ENCODE results near the gene ZNF844.
A peak's percentile ranks its signal among the peaks of the same experiment; 100 is the strongest.
"Not testable (repeated sequence)": the region's sequence is repeated elsewhere in the genome, so short reads cannot be mapped to it uniquely, and the experiment has no call there.

ZNF844 gene

DNA sequence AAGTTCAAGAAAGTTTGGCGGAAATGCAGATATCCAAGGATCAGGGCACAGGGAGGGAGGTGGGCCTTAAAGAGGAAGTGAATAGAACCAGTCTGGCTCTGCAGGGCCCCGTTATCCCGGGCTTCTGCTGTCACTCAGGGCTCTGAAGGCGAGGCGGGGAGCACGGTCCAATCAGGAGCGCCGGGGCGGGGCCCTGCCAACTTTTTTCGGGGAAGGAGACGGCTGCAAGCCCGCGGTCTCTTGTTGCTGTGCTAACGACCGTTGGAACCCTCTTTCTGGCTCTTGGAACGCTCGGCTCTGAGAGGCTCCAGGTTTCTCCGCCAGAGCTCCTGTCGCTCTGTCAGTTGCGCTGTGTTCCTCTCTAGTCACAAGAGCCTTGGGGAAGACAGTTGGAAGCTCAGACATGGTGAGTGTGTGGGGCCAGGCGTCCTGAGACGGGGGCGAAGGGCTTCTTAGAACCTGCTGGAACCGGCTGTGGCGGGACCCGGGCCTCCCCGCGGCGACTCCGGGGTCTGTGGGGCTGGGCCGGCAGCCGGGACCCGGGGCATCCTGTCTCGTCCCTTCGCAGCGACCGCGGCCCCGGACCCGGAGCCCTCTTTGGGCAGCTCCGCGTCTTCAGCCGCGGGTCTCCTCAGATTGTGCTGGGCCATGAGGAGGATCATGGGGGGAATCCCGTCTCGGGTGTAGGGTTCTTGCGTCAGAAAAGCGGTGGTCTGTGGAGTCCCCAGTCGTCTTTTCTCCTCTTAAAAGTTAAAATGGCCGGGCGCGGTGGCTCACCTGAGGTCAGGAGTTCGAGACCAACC lies 27.7 kb downstream of the ZNF844 start:
- peak; percentile 12 to 67 (median 39) for DNase-seq (ENCODE audit: low read depth in 4 of 4, low spot score in 1 of 4)

- DNase-seq (ENCODE audit: low read depth in 4 of 4, low spot score in 1 of 4) = no peak
These were observed 28.4 kb downstream of the ZNF844 start for GRCh38 chr19:12092956-12093355.

DNA sequence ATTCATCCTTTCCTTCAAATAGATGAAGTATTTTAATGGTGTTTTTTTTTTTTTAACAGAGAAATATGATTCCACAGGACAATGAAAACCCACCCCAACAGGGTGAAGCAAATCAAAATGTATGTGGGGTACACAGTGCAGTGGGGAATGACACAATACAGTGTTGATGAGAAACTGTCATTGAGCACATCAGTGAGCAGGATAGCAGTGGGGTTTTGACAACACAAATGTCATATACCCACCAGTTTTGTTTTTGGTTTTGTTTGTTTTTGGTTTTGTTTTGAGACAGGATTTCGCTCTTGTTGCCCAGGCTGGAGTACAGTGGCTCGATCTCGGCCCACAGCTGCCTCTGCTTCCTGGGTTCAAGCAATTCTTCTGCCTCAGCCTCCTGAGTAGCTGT lies 29.2 kb downstream of the ZNF844 start:
- no peak for DNase-seq (ENCODE audit: low read depth in 4 of 4, low spot score in 1 of 4)

- no peak for DNase-seq (ENCODE audit: low read depth in 4 of 4, low spot score in 1 of 4)
These were observed 30.7 kb downstream of the ZNF844 start for GRCh38 chr19:12095111-12095790.

DNA sequence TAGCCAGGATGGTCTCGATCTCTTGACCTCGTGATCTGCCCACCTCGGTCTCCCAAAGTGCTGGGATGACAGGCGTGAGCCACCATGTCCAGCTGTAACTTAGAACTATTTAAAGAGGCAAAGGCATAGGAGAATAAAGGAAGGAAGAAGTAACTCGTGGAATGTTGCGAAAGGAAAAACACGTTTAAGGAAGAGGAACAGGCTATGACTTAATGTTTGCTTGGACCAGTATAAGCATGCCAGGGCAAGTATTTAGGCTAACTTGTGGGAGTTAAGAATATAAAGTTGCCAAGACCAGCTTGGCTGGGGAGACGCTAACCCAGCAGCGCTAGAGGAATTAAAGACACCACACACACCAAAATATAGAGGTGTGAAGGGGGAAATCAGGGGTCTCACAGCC lies 33.5 kb downstream of the ZNF844 start:
- DNase-seq (ENCODE audit: low read depth in 4 of 4, low spot score in 1 of 4) = no peak

GRCh38 chr19:12103909-12104308 lies 39.4 kb downstream of the ZNF844 start:
- DNase-seq (ENCODE audit: low read depth in 4 of 4, low spot score in 1 of 4) = not testable (repeated sequence)

GRCh38 chr19:12111176-12111575 lies 46.6 kb downstream of the ZNF844 start:
- DNase-seq (ENCODE audit: low read depth in 4 of 4, low spot score in 1 of 4) = no peak

- DNase-seq (ENCODE audit: low read depth in 4 of 4, low spot score in 1 of 4) = no peak
These were observed 47.6 kb downstream of the ZNF844 start for GRCh38 chr19:12111943-12112637.

GRCh38 chr19:12112701-12113100 lies 48.2 kb downstream of the ZNF844 start:
- peak in 1 of 4 experiments; percentile 11 for DNase-seq (ENCODE audit: low read depth in 4 of 4, low spot score in 1 of 4)

DNA sequence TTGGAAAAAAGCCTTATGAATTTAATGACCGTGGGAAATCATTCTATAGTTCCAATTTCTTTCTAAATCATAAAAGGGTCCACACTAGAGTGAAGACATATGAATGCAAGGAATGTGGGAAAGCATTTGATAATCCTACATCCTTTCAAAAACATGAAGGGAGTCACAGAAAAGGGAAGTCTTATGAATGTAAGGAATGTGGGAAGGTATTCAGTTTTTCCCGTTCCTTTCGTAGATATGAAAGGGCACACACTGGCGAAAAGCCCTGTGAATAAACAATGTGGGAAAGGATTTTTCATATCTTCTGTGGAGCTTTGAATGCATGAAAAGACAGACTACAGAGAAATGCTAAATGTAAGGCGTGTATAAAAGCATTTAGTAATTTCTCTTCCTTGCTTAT lies 48.6 kb downstream of the ZNF844 start:
- no peak for DNase-seq (ENCODE audit: low read depth in 4 of 4, low spot score in 1 of 4)

- no peak for DNase-seq (ENCODE audit: low read depth in 4 of 4, low spot score in 1 of 4)
These were observed 52.9 kb downstream of the ZNF844 start for GRCh38 chr19:12117201-12117970.

- no peak for DNase-seq (ENCODE audit: low read depth in 4 of 4, low spot score in 1 of 4)
These were observed 62.2 kb downstream of the ZNF844 start for GRCh38 chr19:12126707-12127106.
